Keratinocyte (primary cell): ENCODE measurements around the gene LRRC15. TPM values are rescaled to one million over a fixed set of nuclear protein-coding genes. Genes with fewer than 3 reads are reported as not detected.

Source experiments
- DNase-seq: peaks from one replicate; pipeline ENCODE4 v3.0.0-alpha.2; 2011; ENCODE audit warnings: low read depth, missing footprints, low spot score
- FAIRE-seq: peaks from 2 replicates; lab custom pipeline; 2011; peaks lifted over from hg19 to GRCh38; lab: Jason Lieb, UNC
- H2AFZ ChIP-seq: 2 replicates; pipeline ENCODE4 v1.6.0; 2012; ENCODE audit warnings: low read length, control low read depth, inconsistent platforms; ENCODE audit not compliant: control insufficient read depth
- H3K27ac ChIP-seq: 2 replicates; pipeline ENCODE4 v1.5.1; 2011; ENCODE audit warnings: low read length; ENCODE audit not compliant: control insufficient read depth, insufficient read depth
- H3K27me3 ChIP-seq: 3 replicates; pipeline ENCODE4 v1.6.0; 2011; ENCODE audit warnings: low read length; ENCODE audit not compliant: control insufficient read depth, insufficient read depth; ENCODE audit errors: extremely low read depth
- H3K36me3 ChIP-seq, 2 experiments: 2 replicates in 1 of 2; 3 replicates in 1 of 2; pipeline ENCODE4 v1.5.1; 2011; ENCODE audit warnings: low read length in 2 of 2, mild to moderate bottlenecking in 1 of 2; ENCODE audit not compliant: control insufficient read depth in 2 of 2, insufficient read depth in 2 of 2; ENCODE audit errors: extremely low read depth in 1 of 2
- H3K4me1 ChIP-seq: 3 replicates; pipeline ENCODE4 v1.5.1; 2011; ENCODE audit warnings: low read length; ENCODE audit not compliant: control insufficient read depth, insufficient read depth; ENCODE audit errors: extremely low read depth
- H3K4me2 ChIP-seq: 3 replicates; pipeline ENCODE4 v1.6.0; 2011; ENCODE audit warnings: low read depth, low read length; ENCODE audit not compliant: control insufficient read depth, insufficient read depth; ENCODE audit errors: extremely low read depth
- H3K4me3 ChIP-seq, 3 experiments: fragments of 200-600 bp in 1 of 3; sonication (generic) in 1 of 3; 2 replicates in 2 of 3; 3 replicates in 1 of 3; pipeline ENCODE4 v1.5.1; 2011 to 2016; ENCODE audit warnings: low read length in 3 of 3, mild to moderate bottlenecking in 3 of 3, control low read depth in 2 of 3, inconsistent platforms in 1 of 3, low read depth in 1 of 3, mixed read lengths in 1 of 3, mixed run types in 1 of 3, moderate library complexity in 1 of 3; ENCODE audit not compliant: control insufficient read depth in 2 of 3, insufficient read depth in 2 of 3; ENCODE audit errors: extremely low read depth in 1 of 3
- H3K79me2 ChIP-seq: 2 replicates; pipeline ENCODE4 v1.6.0; 2012; ENCODE audit warnings: low read length; ENCODE audit not compliant: control insufficient read depth, insufficient read depth
- H3K9ac ChIP-seq: 3 replicates; pipeline ENCODE4 v1.6.0; 2011; ENCODE audit warnings: low read length; ENCODE audit not compliant: control insufficient read depth, insufficient read depth; ENCODE audit errors: extremely low read depth
- H3K9me1 ChIP-seq: 3 replicates; pipeline ENCODE4 v1.6.0; 2011; ENCODE audit warnings: low read length; ENCODE audit not compliant: control insufficient read depth, insufficient read depth; ENCODE audit errors: extremely low read depth
- H3K9me3 ChIP-seq: 2 replicates; pipeline ENCODE4 v1.5.1; 2012; ENCODE audit warnings: low read depth, low read length; ENCODE audit not compliant: control insufficient read depth
- H4K20me1 ChIP-seq: 3 replicates; pipeline ENCODE4 v1.6.0; 2011; ENCODE audit warnings: low read length; ENCODE audit not compliant: control insufficient read depth, insufficient read depth; ENCODE audit errors: extremely low read depth
- EZH2 ChIP-seq: IDR thresholded peaks from one replicate; pipeline ENCODE4 v1.6.1; 2012; ENCODE audit warnings: inconsistent platforms, mild to moderate bottlenecking, low read length, moderate library complexity
- dilution Hi-C: fragments of 300-500 bp; cut with MboI; formaldehyde crosslinking; loops from one replicate; pipeline ENCODE4 v1.7.0; 2020; ENCODE audit warnings: low sequenced_read_pairs; ENCODE audit not compliant: extremely low pct_ligation_motif_present
- polyA plus RNA-seq, 5 experiments: library from polyadenylated mRNA; depleted of rRNA in 3 of 5; stranded (reverse) in 3 of 5; stranded (forward) in 1 of 5; unstranded in 1 of 5; fragments of >200 nt; gene quantifications; 1 replicate in 1 of 5; 2 replicates in 3 of 5; 3 replicates in 1 of 5; pipeline versions ENCODE4 v1.2.1 to v1.2.3, GENCODE V29; 2011 to 2012; ENCODE audit warnings: missing spikeins in 2 of 5, low read depth in 1 of 5, low replicate concordance in 1 of 5
- TF ChIP-seq, protein P1 (sequence below), 3 experiments: IDR thresholded peaks in 1 of 3; conservative IDR thresholded peaks in 1 of 3; optimal IDR thresholded peaks in 1 of 3; 2 replicates in 2 of 3; 3 replicates in 1 of 3; pipeline versions ENCODE3 to v1.5.1; 2011; ENCODE audit warnings: low read length in 3 of 3, mild to moderate bottlenecking in 3 of 3, moderate library complexity in 2 of 3, control low read depth in 1 of 3, inconsistent platforms in 1 of 3; ENCODE audit not compliant: insufficient read depth in 2 of 3; ENCODE audit errors: extremely low read depth in 1 of 3

The LRRC15 gene
- polyA plus RNA-seq, 1 donor (not counting 4 experiments of a cell fraction or from before 2014, with no cell fraction given), result not detected

DNA sequence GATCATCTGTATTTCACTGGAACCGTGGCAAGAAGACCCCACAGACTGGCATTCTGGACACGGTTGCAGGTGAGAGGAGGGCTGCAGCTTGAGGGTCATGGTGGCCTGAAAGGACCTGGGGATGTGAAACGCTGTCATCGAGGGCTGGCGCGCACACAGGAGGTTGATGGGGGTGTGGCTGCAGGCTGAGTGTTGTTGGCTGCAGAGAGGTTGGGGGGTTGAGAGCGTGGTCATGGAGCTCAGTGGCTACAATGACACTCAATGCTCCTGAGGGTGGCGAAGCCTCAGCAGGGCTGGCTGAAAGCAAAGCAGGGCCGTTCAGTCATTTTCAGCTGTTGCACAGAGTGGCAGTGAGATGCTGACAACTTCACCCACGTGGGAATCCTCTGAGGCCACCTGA, 39.4 kb downstream of the LRRC15 start:
- DNase-seq (no peak), FAIRE-seq (no peak)
- no peak overlapping the region for H2AFZ ChIP-seq
- H3K79me2 ChIP-seq, result no peaks in the 10 kb centered on the region
- H3K9ac ChIP-seq, result no peak overlapping the region
- H3K4me2 ChIP-seq, result peak overlapping the region; percentile 76
- no peaks in the 10 kb centered on the region for H3K9me1 ChIP-seq
- TF ChIP-seq EZH2, result no peak
- TF ChIP-seq, protein P1, sequence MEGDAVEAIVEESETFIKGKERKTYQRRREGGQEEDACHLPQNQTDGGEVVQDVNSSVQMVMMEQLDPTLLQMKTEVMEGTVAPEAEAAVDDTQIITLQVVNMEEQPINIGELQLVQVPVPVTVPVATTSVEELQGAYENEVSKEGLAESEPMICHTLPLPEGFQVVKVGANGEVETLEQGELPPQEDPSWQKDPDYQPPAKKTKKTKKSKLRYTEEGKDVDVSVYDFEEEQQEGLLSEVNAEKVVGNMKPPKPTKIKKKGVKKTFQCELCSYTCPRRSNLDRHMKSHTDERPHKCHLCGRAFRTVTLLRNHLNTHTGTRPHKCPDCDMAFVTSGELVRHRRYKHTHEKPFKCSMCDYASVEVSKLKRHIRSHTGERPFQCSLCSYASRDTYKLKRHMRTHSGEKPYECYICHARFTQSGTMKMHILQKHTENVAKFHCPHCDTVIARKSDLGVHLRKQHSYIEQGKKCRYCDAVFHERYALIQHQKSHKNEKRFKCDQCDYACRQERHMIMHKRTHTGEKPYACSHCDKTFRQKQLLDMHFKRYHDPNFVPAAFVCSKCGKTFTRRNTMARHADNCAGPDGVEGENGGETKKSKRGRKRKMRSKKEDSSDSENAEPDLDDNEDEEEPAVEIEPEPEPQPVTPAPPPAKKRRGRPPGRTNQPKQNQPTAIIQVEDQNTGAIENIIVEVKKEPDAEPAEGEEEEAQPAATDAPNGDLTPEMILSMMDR (optimal IDR thresholded peaks at IDR 0.05 in 1 of 3, IDR thresholded peaks at IDR 0.05 in 1 of 3, conservative IDR thresholded peaks at IDR 0.05 in 1 of 3; ENCODE audit: extremely low read depth in 1 of 3, insufficient read depth in 2 of 3, low read length in 3 of 3), result no peak
- H3K9me3 ChIP-seq, result peaks cover 1% of the 10 kb centered on the region
- no peaks in the 10 kb centered on the region for H4K20me1 ChIP-seq
- H3K4me1 ChIP-seq, result peaks cover 31% of the 10 kb centered on the region
- H3K36me3 ChIP-seq, result no peaks in the 10 kb centered on the region
- H3K27ac ChIP-seq, result peak overlapping the region; percentile 38
- dilution Hi-C loops, result no loop called here
- no peak overlapping the region for H3K4me3 ChIP-seq
- H3K27me3 ChIP-seq, result no peaks in the 10 kb centered on the region

DNA sequence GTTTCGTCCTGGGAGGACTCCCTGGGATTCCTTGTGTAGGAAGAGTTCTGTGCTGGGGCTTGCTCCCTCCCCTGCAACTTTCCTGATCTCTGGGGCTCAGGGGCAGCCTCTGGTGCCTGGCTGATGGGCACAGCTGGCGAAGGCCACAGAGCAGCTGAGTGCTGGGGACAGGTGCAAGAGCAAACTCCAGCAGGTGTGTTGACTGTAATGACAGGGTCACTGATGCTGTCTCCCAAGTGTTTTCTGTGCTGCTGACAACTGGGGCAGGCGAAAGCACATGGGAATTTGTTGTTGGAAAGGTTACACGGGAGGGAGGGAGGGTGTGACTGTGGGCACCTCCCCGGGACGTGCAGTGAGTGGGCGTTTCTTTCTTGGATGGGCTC, 40.0 kb downstream of the LRRC15 start:
- Histone ChIP-seq H2AFZ (no peak overlapping the region), H3K27me3 (no peaks in the 10 kb centered on the region), H3K36me3 (no peaks in the 10 kb centered on the region), H4K20me1 (no peaks in the 10 kb centered on the region), H3K9ac (no peak overlapping the region), H3K79me2 (no peaks in the 10 kb centered on the region), H3K4me2 (no peak overlapping the region), H3K27ac (no peak overlapping the region), H3K4me3 (no peak overlapping the region), H3K9me1 (no peaks in the 10 kb centered on the region), H3K4me1 (peaks cover 31% of the 10 kb centered on the region), H3K9me3 (peaks cover 1% of the 10 kb centered on the region)
- no peak for TF ChIP-seq EZH2
- TF ChIP-seq, protein P1 (optimal IDR thresholded peaks at IDR 0.05 in 1 of 3, IDR thresholded peaks at IDR 0.05 in 1 of 3, conservative IDR thresholded peaks at IDR 0.05 in 1 of 3; ENCODE audit: extremely low read depth in 1 of 3, insufficient read depth in 2 of 3, low read length in 3 of 3), result no peak
- dilution Hi-C loops, result no loop called here
- DNase-seq (no peak), FAIRE-seq (no peak)
